ENCODE measurements around the gene PLEKHA6. TPM values are rescaled to one million over a fixed set of nuclear protein-coding genes. Genes with fewer than 3 reads are reported as not detected.

Gene PLEKHA6
- total RNA-seq, 4 donors from 2014 or later: 1.5 to 2.0 (median 1.6) TPM

DNA sequence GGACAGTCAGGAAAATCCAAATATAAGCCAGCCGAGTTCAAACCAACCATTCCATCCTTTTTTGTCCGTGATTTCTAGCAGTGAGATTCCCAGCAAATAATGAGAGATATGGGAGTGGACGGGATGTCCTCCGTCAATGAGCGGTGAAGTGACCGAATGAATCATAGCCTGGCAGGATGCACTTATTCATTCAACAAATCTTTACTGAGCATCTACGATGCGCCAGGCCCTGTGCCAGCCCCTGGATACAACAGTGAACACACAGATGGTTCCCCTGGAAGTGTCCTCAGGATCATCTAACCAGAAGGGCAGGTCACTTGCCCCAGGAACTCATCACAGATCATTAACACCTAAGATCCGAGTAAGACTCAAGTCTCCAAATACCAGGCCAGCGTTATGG is 8.2 kb upstream of the PLEKHA6 start:
- TF ChIP-seq, protein P1, sequence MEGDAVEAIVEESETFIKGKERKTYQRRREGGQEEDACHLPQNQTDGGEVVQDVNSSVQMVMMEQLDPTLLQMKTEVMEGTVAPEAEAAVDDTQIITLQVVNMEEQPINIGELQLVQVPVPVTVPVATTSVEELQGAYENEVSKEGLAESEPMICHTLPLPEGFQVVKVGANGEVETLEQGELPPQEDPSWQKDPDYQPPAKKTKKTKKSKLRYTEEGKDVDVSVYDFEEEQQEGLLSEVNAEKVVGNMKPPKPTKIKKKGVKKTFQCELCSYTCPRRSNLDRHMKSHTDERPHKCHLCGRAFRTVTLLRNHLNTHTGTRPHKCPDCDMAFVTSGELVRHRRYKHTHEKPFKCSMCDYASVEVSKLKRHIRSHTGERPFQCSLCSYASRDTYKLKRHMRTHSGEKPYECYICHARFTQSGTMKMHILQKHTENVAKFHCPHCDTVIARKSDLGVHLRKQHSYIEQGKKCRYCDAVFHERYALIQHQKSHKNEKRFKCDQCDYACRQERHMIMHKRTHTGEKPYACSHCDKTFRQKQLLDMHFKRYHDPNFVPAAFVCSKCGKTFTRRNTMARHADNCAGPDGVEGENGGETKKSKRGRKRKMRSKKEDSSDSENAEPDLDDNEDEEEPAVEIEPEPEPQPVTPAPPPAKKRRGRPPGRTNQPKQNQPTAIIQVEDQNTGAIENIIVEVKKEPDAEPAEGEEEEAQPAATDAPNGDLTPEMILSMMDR (IDR thresholded peaks at IDR 0.05; ENCODE audit: low read depth): no peak

DNA sequence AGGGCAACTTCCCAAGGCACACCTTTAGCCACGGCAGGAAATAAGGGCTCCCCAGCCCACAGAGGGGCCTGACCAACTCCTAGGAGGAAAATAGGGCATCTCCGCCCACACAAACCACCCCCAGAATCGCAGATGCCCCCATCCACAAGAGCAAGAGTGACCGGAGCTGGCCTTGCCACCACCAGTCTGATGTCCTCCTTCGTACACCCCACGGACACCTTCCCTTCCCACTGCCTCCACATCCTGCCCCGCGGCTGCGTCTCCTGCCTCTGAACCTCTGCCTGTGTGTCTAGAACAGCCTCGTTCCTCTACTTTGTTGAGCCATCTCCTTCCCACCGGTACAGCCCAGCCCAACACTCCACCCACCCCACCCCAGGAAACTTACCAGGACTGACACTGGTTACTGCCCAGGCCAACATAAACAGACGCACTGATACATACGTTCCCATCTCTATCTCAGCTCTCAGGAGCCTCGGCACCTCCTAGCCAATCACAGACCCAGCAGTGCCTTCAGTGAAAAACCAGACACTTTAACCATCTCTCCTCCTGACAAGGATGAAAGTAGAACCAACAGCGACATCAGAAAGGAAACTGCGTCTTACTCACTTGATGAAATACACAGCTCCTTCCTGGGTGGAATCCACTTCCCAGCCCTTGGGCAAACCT is 7.6 kb upstream of the PLEKHA6 start:
- TF ChIP-seq, protein P1 (IDR thresholded peaks at IDR 0.05; ENCODE audit: low read depth): no peak

DNA sequence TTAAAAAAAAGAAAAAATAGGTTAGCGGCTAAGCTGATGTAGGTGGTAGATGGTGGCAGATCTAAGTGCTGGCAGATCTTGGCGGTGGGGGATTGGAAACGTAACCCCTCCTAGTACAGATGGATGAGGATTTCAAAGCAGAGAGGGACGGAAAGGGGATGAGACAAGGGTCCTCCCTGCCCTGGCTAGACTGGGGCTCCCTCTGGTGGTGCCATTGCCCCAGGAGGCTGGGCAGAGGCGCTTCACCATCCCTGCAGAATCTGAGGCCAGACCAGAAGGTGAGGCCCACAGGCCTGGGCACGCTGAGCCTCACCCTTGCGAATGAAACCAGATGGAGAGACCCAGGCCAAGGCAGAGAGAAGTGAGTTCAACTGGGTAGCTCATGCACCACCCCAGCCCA is 7.0 kb upstream of the PLEKHA6 start:
- TF ChIP-seq, protein P1 (IDR thresholded peaks at IDR 0.05; ENCODE audit: low read depth): no peak

DNA sequence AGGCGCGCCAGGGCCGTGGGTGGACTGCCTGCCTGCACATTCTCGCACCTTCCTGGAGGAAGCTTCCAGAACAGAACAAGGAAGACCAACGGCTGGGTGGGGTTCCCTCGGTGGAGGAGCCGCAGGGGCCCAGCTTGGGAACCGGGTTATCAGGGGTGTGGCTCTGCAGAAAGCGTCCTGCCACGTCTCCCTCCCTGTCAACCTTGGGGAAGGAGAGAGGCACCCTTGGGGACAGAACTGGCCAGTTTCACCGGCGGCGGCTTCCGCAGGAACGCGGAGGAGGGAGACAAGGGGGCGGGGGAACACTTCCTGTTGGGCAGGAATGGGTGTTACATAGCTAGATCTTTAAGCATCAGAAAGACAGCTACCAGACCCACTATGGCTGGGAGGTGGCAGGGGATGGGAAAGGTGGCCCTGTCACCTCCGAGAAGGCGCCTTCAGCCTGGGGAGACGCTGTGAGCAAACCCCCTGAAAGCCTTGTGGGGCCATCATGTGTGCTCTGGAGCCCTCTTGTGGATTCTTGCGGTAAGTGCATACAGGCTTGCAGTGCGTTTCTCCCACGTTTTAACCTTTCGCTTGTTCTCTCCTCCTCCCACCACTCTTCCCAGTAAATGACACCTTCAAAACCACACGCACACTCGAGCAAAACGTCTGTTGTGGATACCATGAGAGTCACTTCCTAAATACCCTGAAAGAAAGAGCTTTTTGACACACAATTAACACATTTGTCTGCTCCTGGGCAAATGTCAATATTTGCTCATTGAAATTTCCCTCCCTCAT is 3.8 kb upstream of the PLEKHA6 start:
- TF ChIP-seq, protein P1 (IDR thresholded peaks at IDR 0.05; ENCODE audit: low read depth): no peak

DNA sequence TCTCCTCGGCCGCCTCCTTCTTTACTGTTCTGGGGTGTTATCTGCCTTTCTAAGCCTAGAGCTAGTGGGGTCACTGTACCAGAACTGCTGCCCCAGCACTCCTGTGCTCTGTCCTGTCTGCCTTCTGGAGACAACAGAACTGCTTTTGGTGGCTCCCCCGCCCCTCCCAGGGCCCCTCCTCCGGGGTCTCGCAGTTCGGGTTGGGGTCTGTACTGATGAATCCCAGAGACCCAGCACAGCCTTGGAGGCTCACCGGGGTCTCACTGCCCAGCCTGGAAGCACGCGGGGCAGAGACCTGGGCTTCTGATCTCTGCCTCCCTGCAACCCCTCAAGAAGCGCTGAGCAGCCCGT is 3.2 kb upstream of the PLEKHA6 start:
- TF ChIP-seq, protein P1 (IDR thresholded peaks at IDR 0.05; ENCODE audit: low read depth): no peak

DNA sequence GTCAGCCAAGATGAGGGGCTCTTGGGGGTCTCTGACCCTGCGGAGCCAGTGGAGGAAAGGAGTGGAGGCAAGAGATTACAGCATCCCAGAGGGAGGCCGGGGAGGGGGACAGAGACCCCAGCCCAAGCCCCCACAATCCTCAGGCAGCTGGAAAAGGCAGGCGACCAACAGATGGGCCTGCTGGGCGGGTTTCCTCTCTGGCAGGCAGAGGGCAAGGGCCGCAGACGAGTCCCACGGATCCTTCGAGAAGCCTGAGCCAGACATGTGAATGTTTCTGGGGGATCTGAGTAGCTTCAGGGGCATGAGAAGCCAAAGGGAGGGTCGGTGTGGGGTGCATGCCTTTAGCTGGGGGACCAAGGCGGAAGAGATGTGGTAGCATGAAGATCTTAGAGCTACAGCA is 2.1 kb upstream of the PLEKHA6 start:
- TF ChIP-seq, protein P1 (IDR thresholded peaks at IDR 0.05; ENCODE audit: low read depth): no peak

DNA sequence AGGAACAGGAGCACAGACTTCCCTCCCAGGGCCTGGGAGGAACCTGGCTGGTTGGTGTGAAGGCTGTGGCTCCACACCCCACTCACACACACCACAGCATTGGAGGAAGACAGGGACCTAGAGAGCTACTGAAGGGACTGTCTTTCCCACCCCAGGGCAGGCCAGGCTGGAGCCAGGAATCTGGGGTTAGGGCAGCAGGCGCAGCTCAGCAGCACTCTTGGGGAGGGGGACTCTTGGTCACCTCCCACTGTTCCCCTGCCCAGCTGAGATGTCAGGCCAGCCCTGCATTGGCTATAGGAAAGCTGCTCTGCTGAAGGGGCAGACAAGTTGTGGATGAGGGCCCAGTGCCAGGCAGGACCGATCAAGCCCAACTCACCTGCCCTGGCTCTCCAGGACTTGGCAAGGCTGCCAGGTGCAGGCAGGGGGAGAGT is 1.6 kb upstream of the PLEKHA6 start:
- TF ChIP-seq, protein P1 (IDR thresholded peaks at IDR 0.05; ENCODE audit: low read depth): no peak

Data from subcutaneous adipose tissue (tissue), 4 donors.